GM12874 (cell line): ENCODE data around the gene VAMP5.

Source experiments
- CTCF ChIP-seq: IDR thresholded peaks from 2 replicates; pipeline ENCODE4 v1.5.1; 2011; ENCODE audit warnings: low read depth, mild to moderate bottlenecking, control low read depth, low read length, moderate library complexity; ENCODE audit not compliant: insufficient read depth

Gene VAMP5

GRCh38 chr2:85558160-85558559 is 26.1 kb upstream of the VAMP5 start:
- no peak for TF ChIP-seq CTCF

GRCh38 chr2:85560812-85561279 is 23.4 kb upstream of the VAMP5 start:
- TF ChIP-seq CTCF = no peak

- no peak for TF ChIP-seq CTCF
These were observed 22.7 kb upstream of the VAMP5 start, which contains the start of gene GGCX for GRCh38 chr2:85561280-85562212. TSS of gene GGCX (minus strand) at chr2:85561493. CDS start at chr2:85561428, 65 bp downstream.

GRCh38 chr2:85564144-85564563 is 20.1 kb upstream of the VAMP5 start:
- no peak for TF ChIP-seq CTCF

GRCh38 chr2:85566265-85566664 is 18.0 kb upstream of the VAMP5 start:
- TF ChIP-seq CTCF = no peak

- no peak for TF ChIP-seq CTCF
These were observed 8.5 kb upstream of the VAMP5 start for GRCh38 chr2:85575739-85576138.

GRCh38 chr2:85577063-85577385 is 7.2 kb upstream of the VAMP5 start:
- TF ChIP-seq CTCF = no peak
